Chondrocyte (in vitro differentiated cells): ENCODE data around the gene SMIM28. TPM values are rescaled to one million over a fixed set of nuclear protein-coding genes. Genes with fewer than 3 reads are reported as not detected.

Experiments
- DNase-seq: peaks from one replicate; pipeline ENCODE4 v3.0.0; 2021; ENCODE audit warnings: mixed read lengths, low spot score
- H3K27ac Mint-ChIP-seq: one replicate; pipeline ENCODE4 v1.8.0; 2021; ENCODE audit warnings: mild to moderate bottlenecking, moderate library complexity, mixed read lengths; ENCODE audit not compliant: unreplicated experiment
- H3K27me3 Mint-ChIP-seq: 2 replicates; pipeline ENCODE4 v1.8.0; 2021; ENCODE audit warnings: low read depth, mixed read lengths
- H3K36me3 Mint-ChIP-seq: 2 replicates; pipeline ENCODE4 v1.8.0; 2021; ENCODE audit warnings: low read depth, mixed read lengths
- H3K4me1 Mint-ChIP-seq: 2 replicates; pipeline ENCODE4 v1.8.0; 2021; ENCODE audit warnings: low read depth, mild to moderate bottlenecking, mixed read lengths
- H3K4me3 Mint-ChIP-seq: one replicate; pipeline ENCODE4 v1.8.0; 2021; ENCODE audit warnings: mild to moderate bottlenecking, moderate library complexity, mixed read lengths; ENCODE audit not compliant: unreplicated experiment
- H3K9me3 Mint-ChIP-seq: 2 replicates; pipeline ENCODE4 v1.8.0; 2021; ENCODE audit warnings: low read depth, mixed read lengths
- CTCF ChIP-seq: fragments of 200-600 bp; sonication (generic); IDR thresholded peaks from 2 replicates; pipeline ENCODE4 v1.5.0; 2021; ENCODE audit warnings: antibody characterized with exemption, mild to moderate bottlenecking, moderate library complexity
- total RNA-seq: library from RNA; stranded (reverse); gene quantifications from 3 replicates; pipeline ENCODE4 v1.2.1, GENCODE V29; 2021

Gene SMIM28
- total RNA-seq, 1 donor from 2014 or later, result not detected

- no peaks in the 10 kb centered on the region for H3K27me3 Mint-ChIP-seq
- H3K36me3 Mint-ChIP-seq, result peaks cover 6% of the 10 kb centered on the region
- TF ChIP-seq CTCF, result no peak
- DNase-seq, result no peak
- H3K4me1 Mint-ChIP-seq, result peaks cover 11% of the 10 kb centered on the region
- H3K9me3 Mint-ChIP-seq, result no peaks in the 10 kb centered on the region
- H3K27ac Mint-ChIP-seq, result no peak overlapping the region
- H3K4me3 Mint-ChIP-seq, result no peak overlapping the region
Measured at GRCh38 chr6:138401960-138402837, 24.5 kb downstream of the SMIM28 start.

GRCh38 chr6:138402838-138403187 is 25.1 kb downstream of the SMIM28 start:
- peaks cover 9% of the 10 kb centered on the region for H3K36me3 Mint-ChIP-seq
- no peak for DNase-seq
- H3K4me3 Mint-ChIP-seq, result peak overlapping the region; percentile 75
- no peaks in the 10 kb centered on the region for H3K9me3 Mint-ChIP-seq
- peaks cover 11% of the 10 kb centered on the region for H3K4me1 Mint-ChIP-seq
- no peak for TF ChIP-seq CTCF
- no peak overlapping the region for H3K27ac Mint-ChIP-seq
- H3K27me3 Mint-ChIP-seq, result no peaks in the 10 kb centered on the region

GRCh38 chr6:138403324-138403800 is 25.7 kb downstream of the SMIM28 start:
- peaks cover 11% of the 10 kb centered on the region for H3K4me1 Mint-ChIP-seq
- H3K36me3 Mint-ChIP-seq, result peaks cover 12% of the 10 kb centered on the region
- peak overlapping the region; percentile 75 for H3K4me3 Mint-ChIP-seq
- H3K9me3 Mint-ChIP-seq, result no peaks in the 10 kb centered on the region
- H3K27me3 Mint-ChIP-seq, result no peaks in the 10 kb centered on the region
- peak overlapping the region; percentile 27 for H3K27ac Mint-ChIP-seq
- peak; percentile 31 for TF ChIP-seq CTCF
- DNase-seq, result no peak

GRCh38 chr6:138403801-138404665 is 26.3 kb downstream of the SMIM28 start, which contains the start of gene HEBP2:
TSS of gene HEBP2 (plus strand) at chr6:138404223. CDS start at chr6:138404496, 273 bp downstream.
- Mint-ChIP-seq H3K27ac (peak within 1 kb of the TSS; percentile 74), H3K9me3 (no peaks in the 10 kb centered on the region), H3K36me3 (peaks cover 17% of the 10 kb centered on the region), H3K4me1 (peaks cover 11% of the 10 kb centered on the region), H3K4me3 (peak within 1 kb of the TSS; percentile 85), H3K27me3 (no peaks in the 10 kb centered on the region)
- TF ChIP-seq CTCF, result peak; percentile 82
- DNase-seq, result no peak
